ENCODE results near the gene CNTD1.
"Not testable (repeated sequence)": the region's sequence is repeated elsewhere in the genome, so short reads cannot be mapped to it uniquely, and the experiment has no call there.

Gene CNTD1

GRCh38 chr17:42798383-42799380, at the start of gene CNTD1, which contains the start of gene COA3:
Gene CNTD1, plus strand, starts transcription at chr17:42798861. Its CDS starts 207 bp downstream, at chr17:42799068.
Gene COA3, minus strand, starts transcription at chr17:42798704. Its CDS starts 23 bp downstream, at chr17:42798681.
- peak; percentile 75 for DNase-seq (ENCODE audit: low read depth)

GRCh38 chr17:42748908-42749798, 49.5 kb upstream of the CNTD1 start:
- peak; percentile 43 for DNase-seq (ENCODE audit: low read depth)

- no peak for DNase-seq (ENCODE audit: low read depth)
Measured at GRCh38 chr17:42750739-42751344, 47.8 kb upstream of the CNTD1 start.

- no peak for DNase-seq (ENCODE audit: low read depth)
Measured at GRCh38 chr17:42751628-42752027, 47.0 kb upstream of the CNTD1 start.

GRCh38 chr17:42754782-42755181, 43.9 kb upstream of the CNTD1 start:
- DNase-seq (ENCODE audit: low read depth): peak; percentile 77

- no peak for DNase-seq (ENCODE audit: low read depth)
Measured at GRCh38 chr17:42759982-42760651, 38.5 kb upstream of the CNTD1 start.

- no peak for DNase-seq (ENCODE audit: low read depth)
Measured at GRCh38 chr17:42760652-42761581, 37.7 kb upstream of the CNTD1 start, which contains the start of gene RAMP2. Gene RAMP2, plus strand, starts transcription at chr17:42761227. Its CDS starts 35 bp downstream, at chr17:42761262.

GRCh38 chr17:42761638-42762037, 37.0 kb upstream of the CNTD1 start:
- DNase-seq (ENCODE audit: low read depth): no peak

- DNase-seq (ENCODE audit: low read depth): no peak
Measured at GRCh38 chr17:42766124-42766523, 32.5 kb upstream of the CNTD1 start.

GRCh38 chr17:42767512-42767911, 31.1 kb upstream of the CNTD1 start:
- DNase-seq (ENCODE audit: low read depth): no peak

- DNase-seq (ENCODE audit: low read depth): not testable (repeated sequence)
Measured at GRCh38 chr17:42768006-42768405, 30.7 kb upstream of the CNTD1 start.

- not testable (repeated sequence) for DNase-seq (ENCODE audit: low read depth)
Measured at GRCh38 chr17:42769964-42770363, 28.7 kb upstream of the CNTD1 start.

GRCh38 chr17:42772945-42773289, 25.7 kb upstream of the CNTD1 start:
- no peak for DNase-seq (ENCODE audit: low read depth)

- peak; percentile 83 for DNase-seq (ENCODE audit: low read depth)
Measured at GRCh38 chr17:42773290-42774035, 25.2 kb upstream of the CNTD1 start, which contains the start of gene VPS25. Gene VPS25, plus strand, starts transcription at chr17:42773449. Its CDS starts 27 bp downstream, at chr17:42773476.

- no peak for DNase-seq (ENCODE audit: low read depth)
Measured at GRCh38 chr17:42774066-42774745, 24.5 kb upstream of the CNTD1 start.

- DNase-seq (ENCODE audit: low read depth): no peak
Measured at GRCh38 chr17:42775534-42776098, 23.0 kb upstream of the CNTD1 start.

GRCh38 chr17:42778570-42778969, 20.1 kb upstream of the CNTD1 start:
- DNase-seq (ENCODE audit: low read depth): no peak

GRCh38 chr17:42779304-42779935, 19.2 kb upstream of the CNTD1 start:
- DNase-seq (ENCODE audit: low read depth): no peak
